Stimulated activated CD4-positive, alpha-beta T cell treated with anti-CD3 and anti-CD28 coated beads, Interleukin-1b, Interleukin-23, amount 100 ng/mL, for 24 hours (primary cell): Measurements from ENCODE around the gene DPP6.

Experiments used
- DNase-seq, 4 experiments: peaks; one replicate each; pipeline ENCODE4 v3.0.0-alpha.2; 2020; ENCODE audit warnings: low read depth in 4 of 4, low spot score in 1 of 4

Gene DPP6

DNA sequence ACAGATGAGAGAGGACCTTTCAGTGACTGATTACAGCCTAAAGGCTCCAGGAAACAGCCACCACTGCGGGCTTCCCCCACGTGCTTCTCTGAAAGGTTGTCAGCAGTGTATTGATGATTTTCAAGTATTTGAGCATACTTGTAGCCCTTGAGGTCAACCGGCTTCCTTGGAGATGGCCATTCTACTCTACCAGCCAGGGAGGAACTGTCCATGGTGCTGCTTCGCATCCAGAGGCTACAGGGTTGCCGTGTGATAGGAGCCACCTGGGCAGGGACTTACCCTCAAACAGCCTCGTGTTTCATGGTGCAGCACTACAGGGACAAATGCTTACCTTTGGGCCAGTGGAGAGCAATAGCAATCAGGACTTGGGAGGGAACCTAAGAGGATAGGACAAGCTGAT lies 179.5 kb downstream of the DPP6 start:
- no peak for DNase-seq

DNA sequence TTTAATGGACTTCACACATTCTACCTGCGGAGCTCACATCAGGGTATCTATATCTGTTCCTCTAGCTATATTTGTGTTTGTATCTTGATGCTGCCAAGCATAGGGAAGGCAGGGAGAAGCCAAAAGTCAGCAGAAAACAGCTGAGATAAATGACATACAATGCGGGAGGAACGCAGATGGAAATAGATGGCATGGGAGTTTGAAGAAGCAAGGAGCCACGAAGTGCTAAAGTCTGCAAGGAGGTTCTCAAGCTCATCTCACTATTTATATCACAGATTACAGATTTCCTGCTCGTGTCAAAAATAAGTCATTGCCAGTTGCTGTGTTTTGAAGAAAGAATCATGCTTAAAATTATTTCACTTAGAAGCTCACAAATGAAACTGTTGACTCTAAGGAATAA lies 180.5 kb downstream of the DPP6 start:
- no peak for DNase-seq

DNA sequence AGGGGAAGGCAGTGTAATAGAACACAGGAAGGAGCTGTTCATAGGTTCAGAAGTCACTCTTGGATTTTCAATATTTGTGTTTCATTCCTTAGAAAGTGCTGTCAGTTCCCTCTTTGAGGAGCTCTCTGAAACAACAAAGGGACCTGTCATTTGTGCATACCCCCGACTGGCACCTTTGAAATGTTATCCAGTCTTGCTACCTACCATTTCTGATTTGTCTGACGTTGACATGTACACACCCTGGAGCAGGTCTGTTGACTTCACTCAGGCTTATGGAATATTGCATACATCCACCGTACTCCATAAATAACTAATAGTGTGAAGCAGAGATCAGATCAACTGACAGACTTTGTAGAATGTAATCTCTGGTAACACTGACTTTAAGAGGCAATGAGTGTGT lies 189.8 kb downstream of the DPP6 start:
- no peak for DNase-seq

DNA sequence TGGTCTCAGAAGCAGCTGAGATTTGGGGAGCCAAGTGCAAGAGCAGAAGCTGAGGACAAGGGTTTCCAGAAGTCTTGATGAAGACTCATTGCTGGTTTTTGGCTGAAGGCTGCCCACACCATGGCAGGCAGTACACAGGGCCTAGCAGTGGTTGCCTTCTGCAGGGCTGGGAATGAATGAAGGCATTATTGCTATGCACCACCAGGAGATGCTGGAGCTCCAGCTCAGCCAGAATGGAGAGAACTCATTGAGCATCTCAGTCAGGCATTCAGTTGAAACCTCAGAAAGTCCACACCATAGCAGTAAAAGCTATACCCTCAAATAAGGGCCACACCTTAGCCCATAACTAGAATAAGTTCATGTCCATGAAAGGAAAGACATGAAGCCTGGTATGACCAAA lies 190.5 kb downstream of the DPP6 start:
- DNase-seq = no peak

DNA sequence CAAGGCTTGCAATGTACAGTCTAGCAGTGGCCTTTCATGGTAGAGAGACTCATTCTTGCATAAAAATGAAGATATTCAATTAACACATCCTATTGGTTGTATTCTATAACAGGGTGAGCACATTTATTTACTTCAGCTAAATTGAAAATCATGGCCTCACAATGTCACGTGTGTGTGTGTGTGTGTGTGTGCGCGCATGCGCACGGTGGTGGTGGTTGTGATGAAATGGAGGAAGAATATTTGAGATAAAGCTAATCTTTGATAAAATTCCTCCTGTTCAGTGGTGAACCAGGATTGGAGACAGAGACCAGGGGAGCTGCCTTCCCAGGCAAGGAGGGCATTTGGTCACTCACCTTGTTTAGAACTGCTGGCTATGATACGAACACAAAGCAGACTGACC lies 199.8 kb downstream of the DPP6 start:
- DNase-seq = no peak

DNA sequence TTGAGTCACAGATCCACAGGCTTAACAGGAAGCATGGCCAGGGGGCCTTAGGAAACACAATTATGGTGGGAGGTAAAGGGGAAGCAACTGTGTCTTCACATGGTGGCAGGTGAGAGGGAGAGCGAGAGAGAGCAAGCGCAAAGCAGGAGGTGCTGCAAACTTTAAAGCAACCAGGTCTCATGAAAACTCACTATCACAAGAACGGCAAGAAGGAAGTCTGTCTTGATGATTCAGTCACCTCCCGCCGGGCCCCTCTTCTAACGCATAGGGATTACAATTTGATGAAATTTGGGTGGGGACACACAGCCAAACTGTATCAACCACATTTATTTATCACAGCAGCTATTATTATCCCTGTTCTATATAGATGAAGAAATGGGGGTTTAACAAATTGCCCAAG lies 201.6 kb downstream of the DPP6 start:
- no peak for DNase-seq

DNA sequence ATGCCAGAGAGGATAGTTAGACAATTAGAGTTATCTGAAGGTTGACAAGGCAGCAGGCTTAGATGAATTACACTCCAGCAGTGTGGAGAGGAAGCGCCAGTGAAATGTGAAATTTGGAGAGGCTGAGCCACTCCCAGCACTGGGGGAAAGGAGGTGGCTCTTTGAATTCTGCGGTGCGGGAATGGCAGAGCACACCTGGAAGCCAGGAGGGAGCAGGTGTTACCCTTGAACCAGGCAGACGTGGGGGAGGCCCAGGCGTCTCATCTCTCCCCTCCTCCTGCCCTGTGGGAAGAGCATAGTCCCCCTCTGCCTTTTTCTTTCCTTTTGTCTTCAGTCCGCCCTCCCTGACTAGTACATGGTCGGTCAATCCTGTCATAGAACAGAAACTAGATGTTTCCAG lies 203.1 kb downstream of the DPP6 start:
- DNase-seq = no peak

DNA sequence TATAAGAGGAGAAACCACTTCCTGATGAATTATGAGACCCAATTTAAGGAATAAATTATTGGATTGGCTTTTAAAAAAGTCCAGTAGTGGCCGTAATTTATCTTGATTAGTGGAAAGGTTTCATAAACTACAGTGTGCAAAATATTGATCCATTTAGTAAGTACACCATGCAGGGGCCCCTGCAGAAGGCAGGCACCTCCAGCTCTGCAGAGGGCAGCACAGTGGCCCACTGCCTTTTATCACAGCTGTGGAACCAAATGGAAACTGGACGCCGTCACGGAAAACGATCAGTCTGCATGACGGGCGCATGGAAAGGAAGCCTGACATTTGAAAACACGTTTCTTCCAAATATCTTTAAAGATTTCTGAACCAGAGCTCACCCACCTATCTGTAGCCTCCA lies 204.0 kb downstream of the DPP6 start:
- no peak for DNase-seq

DNA sequence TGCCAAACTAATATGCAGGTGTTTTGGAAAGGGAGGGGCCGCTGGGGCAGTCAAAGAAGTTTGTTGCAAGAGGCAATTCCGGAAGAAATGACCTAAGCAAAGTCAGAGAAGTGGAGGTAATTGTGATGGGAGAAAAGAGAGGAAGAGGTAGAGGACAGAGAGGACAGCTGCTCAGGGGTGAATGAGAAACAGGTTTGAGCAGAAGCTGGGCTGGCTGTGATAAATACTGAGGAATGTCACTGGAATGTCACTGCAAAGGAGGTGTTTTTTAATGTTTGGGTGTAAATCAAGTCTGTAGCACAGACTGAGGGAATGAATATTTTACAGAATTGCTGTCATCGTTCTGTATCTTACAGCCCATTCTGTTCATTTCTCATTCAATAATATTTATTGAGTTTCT lies 207.2 kb downstream of the DPP6 start:
- DNase-seq = no peak

DNA sequence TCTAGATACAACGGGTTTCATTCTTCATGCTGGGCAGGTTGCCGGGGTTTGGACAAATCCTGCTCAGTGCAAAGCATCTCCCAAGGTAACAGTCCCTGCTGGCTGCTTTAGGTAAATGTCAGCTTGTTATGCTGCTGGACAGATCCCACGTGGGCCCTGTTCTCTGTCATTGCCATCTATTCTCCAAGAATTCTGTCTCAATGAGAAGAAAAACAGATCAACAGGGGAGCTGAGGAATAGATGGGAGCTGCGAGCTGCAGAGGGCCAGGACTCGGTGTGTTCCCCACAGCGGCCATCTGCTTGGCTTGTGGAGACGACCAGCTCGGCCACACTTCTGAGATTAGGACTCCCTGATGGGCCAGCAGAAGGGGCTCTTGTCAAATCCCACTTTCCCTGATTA lies 235.2 kb downstream of the DPP6 start:
- DNase-seq = no peak

DNA sequence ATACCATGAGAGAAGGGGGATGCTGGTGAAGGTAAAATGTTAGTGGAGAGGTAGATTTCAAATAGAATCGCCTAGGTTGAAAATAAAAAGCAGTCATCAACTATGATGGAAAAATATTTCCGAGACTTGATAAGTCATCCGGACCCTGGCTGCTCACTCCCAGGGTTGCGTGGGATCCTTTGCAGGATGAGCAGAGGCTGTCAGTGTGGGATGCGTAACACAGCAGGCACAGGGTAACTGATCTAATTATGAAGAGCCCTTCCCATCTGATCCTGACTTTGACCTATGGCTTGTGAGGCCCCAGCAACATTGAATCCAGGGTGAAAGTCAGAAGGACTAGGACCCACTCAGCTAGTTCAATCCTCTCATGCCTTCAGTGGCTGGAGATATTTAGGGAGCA lies 236.9 kb downstream of the DPP6 start:
- no peak for DNase-seq

DNA sequence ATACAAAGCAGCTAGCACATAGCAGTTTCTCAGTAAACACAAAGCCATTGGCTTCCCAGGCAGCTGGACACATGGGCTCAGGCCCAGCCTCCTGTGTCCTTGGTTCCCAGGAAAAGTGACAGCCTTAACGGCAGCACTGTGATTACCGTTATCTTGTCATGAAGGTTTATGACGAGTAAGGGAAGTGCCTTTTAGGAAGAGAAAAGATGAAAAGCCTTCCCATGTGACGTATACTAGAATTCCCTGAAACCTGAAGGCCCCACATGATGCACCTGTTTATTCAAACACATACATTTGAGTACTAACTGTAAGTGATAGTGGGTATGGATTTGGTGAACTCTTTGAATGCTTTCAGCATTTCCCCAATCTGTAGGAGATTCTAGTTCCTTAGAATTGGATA lies 244.2 kb downstream of the DPP6 start:
- DNase-seq = no peak

DNA sequence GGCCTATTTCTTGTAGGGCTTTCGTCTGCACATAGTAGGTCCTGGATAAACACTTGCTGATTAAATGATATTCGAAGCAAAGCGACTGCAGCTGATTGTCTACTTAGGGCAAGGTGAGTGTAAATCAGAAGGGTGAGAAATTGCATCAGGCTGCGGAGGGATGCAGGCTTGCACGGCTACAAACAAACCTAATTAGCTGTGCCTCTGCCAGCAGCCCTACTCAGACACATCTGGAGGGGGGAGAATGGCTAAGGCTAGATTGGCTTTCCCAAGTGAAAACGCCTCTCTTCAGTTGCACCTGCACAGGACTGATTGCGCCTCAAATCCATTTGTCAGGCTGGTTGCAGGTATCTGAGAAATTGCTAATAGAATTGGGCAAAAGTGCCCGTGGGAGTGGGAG lies 247.5 kb downstream of the DPP6 start:
- DNase-seq = no peak

DNA sequence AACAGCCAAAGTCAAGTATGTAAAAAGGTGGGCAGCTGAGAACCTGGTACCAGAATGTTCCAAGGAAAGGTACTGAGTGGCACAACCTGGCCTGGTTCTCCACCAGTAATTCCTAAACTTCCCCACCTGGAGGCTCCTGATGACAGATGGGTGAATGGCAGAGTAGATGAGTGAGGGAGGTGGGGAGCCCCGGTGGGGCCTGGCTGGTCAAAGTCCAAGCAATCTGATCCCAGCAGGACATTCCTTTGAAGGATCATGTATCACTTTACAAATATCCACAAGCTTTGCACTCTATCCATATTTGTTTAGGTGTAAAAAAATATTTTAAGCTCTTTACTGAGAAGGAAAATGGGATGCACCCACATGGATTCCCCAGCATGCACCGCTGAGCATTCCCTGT lies 250.2 kb downstream of the DPP6 start:
- no peak for DNase-seq

DNA sequence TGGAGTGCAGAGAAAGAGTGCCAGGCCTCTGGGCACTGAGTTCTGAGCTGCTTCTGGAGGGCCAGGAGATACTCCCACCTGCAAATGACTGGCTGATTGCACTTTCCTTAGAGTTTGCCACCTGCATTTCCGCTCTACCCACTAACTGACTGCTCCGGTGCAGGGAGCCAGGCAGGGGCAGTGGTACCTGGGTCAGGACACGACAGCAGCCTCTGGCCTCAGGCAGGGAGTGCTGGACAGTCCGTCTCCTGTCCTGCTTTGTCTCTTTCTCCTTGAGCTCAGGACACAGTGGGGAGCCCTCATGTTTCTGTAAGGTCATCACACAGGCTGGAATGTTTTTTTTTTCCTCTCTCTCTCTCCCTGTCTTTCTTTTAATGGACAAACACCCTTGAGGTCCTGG lies 252.0 kb downstream of the DPP6 start:
- no peak for DNase-seq

DNA sequence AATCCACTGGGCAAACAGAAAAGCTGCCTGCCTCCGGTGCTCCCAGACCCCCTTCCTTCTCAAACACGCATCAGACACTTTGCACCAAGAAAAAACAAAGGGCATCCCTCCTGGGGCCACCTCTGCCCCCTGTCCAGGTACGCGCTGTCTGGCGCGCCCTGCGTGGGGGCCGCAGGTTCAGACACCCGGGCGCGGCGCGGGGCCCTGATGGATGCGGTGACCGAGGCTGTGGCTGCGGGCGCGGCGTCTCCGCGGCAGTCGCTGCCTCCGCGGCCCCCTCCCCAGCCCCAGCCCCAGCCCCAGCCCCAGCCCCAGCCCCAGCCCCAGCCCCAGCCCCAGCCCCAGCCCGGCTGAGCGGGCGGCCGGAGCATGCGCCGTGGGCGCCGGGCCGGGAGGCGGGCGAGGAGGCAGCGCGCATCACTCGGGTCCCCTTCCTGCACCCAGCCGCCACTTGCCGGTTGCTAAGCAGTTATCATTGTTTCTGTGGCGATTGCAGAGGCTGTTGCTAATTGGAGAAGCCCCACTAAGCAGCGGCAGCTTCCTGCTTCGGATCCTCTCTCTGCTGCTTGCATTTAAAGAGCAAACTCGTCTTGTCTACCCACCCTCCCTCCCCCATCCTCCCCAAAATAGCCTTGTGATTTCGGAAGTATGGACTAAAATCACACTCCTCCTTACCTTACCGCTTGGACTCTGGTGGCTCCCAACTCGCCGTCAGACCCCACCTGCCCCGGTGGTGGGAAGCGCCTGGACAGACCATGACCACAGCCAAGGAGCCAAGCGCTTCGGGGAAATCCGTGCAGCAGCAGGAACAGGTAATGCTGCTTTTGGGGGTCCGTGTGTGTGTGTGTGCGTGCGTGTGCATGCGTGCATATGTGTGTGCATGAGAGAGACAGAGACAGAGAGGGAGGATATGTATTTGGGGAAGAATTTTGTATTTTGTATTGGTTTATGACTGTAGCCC lies 252.8 kb downstream of the DPP6 start:
- no peak for DNase-seq

DNA sequence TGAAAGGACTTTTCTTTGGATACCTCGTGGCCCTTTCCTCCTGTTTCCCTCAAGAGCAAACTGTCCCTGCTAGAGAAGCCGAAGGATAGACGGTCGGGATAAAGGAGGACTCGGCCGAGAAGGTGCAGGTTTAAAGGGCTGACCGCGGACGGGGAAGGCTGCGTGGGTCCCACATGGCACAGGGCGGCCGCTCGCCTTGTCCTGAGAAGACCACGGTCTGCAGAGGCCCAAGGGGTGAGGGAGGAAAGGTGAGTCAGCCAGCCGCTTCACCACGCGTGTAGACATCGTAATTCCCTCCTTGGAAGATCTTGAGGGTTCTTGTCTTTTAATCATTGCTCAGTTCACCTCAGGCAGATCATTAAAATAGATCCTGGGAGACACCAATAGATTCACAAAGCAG lies 253.8 kb downstream of the DPP6 start:
- no peak for DNase-seq

DNA sequence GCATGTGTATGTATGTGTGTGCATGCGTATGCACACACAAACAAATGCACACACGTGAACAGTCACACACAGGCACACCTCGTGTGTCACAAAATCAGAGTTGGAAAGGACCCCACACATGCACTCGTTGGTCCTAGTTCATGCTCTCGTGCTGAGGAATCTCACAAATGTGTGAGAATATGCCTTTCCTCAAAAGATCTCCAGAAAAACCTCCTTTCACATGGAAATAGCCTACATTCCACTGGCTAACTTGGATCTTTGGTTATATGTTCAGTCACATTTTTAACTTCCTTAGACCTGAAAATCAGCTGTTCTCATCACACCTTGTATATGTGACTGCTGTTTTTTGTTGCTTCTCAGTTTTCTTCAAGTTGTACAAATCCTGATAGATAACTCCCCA lies 256.7 kb downstream of the DPP6 start:
- DNase-seq = no peak

DNA sequence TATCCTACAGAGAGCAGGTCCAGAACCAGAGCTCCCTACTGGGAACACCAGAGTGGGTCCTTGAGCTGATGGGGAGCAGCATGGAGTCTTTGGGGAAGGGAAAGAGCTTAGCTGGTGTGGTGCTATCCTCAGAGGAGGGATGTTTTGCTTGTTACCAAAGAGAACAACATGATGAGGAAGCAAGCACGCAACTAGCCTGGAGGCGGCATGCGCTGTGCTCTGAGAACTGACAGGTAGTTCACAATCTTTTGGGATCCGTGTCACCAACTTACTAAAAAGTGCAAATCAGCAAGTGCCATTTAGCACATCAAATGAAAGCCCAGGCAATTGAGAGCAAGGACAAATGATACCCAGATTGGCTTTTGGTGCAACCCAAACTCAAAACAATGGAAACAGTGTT lies 257.9 kb downstream of the DPP6 start:
- no peak for DNase-seq

DNA sequence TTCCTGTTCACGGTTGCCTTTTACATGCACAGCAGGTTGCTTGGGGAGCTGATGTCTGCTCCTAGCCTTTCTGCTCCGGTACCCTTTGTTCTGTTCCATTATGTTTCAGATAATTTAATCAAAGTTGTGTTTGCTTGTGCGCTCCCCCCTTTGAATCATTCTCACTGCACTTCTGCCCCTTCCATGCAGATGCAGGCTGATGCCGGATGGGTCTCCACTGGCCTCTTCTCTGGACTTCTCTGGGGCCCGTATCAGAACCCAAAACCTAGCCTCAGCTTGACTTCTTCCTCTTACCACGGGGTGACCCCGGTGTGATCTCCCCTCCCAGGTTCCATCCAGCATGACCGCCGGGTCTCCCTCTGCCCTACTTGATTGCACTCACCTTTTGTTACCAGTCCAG lies 272.0 kb downstream of the DPP6 start:
- no peak for DNase-seq

DNA sequence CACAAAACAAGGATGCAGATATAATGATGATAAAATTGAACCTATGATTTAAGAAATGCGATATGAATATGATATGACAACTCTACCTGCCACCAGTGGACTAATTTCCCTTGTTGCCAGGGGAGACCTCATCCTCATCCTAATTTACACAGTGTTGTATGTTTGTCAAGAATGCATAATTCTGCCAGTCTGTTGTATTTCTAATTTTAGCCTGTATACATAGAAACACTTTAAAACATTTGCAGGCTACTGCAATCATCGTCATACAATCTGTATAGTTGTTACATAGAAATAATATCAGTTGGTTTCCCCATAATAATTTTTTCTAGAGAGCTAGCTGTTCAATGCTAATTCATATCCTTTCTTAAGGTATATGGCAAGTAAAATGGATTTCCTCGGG lies 274.2 kb downstream of the DPP6 start:
- no peak for DNase-seq

DNA sequence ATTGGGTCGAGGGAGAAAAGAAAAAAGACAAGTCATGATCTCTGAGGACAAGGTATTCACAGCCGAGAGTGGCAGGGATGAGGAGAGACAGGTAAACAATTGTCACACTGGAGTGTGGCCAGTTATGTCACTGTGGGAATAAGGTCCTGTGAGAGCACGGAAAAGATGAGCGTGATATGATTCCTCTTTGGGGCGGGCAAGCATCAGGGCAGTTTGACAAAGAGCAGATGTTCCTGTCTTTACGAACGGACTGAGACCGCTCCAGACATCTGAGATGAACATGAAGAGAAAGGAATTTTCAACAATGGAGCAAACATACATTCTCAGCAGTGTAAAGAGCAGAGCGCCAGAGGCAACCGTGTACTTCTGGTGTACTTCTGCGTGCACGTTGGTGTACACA lies 278.1 kb downstream of the DPP6 start:
- DNase-seq = no peak

DNA sequence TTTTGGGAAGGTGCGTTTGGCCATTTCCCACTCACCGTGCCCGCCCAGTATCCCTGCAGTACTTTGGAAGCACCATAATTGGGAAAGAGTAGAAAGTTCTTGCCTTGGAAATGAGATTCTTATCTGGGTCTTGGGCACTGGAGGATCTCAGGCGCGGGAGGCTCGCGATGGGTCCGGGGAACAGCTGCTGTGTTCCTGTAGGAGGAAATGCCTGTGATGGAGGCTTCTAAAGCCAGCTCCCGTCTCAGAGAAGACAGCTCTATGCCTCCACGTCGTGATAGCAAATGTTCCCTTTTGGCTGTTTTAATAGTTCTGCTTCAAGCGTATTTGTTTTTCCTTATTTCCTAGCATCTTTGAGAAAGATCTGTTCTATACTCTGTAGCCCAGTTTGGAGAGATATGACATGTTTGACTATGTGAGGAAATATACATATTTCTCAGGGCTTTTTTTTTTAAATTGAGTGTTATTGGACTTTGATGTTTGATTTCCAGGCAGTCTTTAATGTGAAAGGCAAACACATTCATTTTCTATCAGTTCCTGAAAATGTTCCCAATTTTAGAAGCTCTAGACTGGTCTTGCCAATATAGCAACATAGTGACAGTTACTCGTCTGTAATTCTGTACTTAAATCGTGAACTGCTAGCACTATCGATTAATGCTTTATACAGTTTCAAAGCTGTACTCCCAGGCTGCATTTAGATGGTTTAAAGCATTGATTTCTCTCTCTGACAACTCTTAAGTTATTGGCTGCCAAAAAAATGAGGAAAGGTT lies 280.8 kb downstream of the DPP6 start:
- no peak for DNase-seq
